ENCODE data around the gene TSTD1. TPM values are rescaled to one million over a fixed set of nuclear protein-coding genes. Genes with fewer than 3 reads are reported as not detected.

Gene TSTD1
- total and polyA plus RNA-seq, 7 donors: 10.5 to 609 (median 46.4) TPM

DNA sequence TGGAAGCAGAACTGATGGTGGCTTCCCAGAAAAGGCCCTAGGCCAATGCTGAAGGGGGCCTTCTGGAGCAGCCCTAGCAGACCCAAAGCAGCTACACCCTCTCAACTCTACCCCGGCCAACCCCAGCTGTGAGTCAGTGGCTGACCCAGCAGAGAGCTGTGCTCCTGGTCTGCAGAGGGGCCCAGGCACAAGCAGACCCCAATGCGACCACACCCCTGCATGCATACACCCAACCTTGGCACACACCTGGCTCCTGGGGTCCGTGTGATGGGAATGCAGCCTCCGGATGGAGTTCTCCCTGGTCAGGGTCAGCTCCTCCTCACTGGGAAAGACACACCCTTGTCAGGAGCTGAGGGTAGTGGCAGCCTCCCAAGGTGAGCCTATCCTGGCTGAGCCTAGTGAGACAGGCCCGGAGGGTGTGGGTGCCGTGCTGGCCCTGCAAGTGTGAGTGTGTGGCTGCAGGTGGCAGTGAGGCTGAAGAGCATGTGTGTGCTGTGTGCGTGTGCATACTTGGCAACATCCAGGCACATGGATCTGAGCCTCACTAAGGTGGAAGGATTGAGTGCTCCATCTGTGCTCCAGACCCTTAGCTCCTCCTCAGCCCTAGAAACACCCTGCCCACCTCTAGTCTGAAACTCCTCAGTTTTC lies 34.8 kb upstream of the TSTD1 start:
- no peak for DNase-seq
- 38 to 63% methylated on average over 7 of the region's 7 CpGs for WGBS, 2 donors
- intact Hi-C loops (cut with DNase I): no loop called here

DNA sequence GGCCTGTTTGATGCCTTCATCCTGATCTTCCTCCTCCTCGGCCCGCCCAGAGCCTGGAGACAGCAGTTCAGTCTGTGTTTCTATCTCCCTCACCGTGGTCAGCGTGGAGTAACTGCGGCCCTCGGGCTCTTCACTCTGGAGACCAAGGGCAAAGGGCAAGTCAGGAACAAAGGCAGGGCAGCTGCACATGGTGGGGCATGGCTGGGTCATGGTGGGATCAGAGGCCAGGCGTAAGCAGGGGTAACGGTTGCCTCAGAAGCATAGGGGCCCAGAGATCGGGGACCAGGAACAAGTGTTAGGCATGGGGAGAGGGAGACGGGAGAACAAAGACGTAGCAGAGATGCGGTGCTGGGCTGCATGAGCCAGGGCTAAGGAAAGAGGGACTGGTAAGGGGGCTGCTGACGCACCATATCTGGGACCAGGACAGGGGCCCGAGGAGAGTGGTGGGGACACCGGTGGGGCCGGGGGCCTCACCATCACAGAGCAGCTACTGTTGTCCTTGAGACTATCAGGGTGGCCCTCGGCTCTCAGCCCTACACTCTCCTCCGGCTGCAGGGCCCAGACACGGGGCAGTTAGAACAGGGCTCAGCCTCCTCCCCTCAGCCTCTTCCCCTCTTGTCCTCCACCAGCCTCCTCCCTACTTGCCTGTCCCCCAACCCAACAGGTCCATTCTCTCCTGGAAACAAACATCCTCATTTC lies 34.1 kb upstream of the TSTD1 start:
- Histone ChIP-seq H3K36me3 (no peaks in the 10 kb centered on the region), H3K4me1 (no peaks in the 10 kb centered on the region), H3K9me3 (no peaks in the 10 kb centered on the region), H3K4me3 (no peak overlapping the region), H3K27me3 (no peaks in the 10 kb centered on the region), H3K27ac (no peak overlapping the region)
- no peak for DNase-seq
- WGBS, 2 donors: 95 to 96% methylated on average over 19 of the region's 19 CpGs
- intact Hi-C loops (cut with DNase I): no loop called here
- TF ChIP-seq, protein P1, sequence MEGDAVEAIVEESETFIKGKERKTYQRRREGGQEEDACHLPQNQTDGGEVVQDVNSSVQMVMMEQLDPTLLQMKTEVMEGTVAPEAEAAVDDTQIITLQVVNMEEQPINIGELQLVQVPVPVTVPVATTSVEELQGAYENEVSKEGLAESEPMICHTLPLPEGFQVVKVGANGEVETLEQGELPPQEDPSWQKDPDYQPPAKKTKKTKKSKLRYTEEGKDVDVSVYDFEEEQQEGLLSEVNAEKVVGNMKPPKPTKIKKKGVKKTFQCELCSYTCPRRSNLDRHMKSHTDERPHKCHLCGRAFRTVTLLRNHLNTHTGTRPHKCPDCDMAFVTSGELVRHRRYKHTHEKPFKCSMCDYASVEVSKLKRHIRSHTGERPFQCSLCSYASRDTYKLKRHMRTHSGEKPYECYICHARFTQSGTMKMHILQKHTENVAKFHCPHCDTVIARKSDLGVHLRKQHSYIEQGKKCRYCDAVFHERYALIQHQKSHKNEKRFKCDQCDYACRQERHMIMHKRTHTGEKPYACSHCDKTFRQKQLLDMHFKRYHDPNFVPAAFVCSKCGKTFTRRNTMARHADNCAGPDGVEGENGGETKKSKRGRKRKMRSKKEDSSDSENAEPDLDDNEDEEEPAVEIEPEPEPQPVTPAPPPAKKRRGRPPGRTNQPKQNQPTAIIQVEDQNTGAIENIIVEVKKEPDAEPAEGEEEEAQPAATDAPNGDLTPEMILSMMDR (IDR thresholded peaks at IDR 0.05): no peak
- TF ChIP-seq POLR2AphosphoS5 (IDR thresholded peaks at IDR 0.05): no peak
- no peak for TF ChIP-seq EP300 (IDR thresholded peaks at IDR 0.05)

More for the DNA sequence above, 34.8 kb upstream of the TSTD1 start:
- Histone ChIP-seq H3K36me3 (no peaks in the 10 kb centered on the region), H3K4me3 (no peak overlapping the region), H3K27ac (no peak overlapping the region), H3K27me3 (no peaks in the 10 kb centered on the region), H3K4me1 (no peaks in the 10 kb centered on the region), H3K9me3 (no peaks in the 10 kb centered on the region)
- TF ChIP-seq, protein P1 (IDR thresholded peaks at IDR 0.05): no peak
- no peak for TF ChIP-seq EP300 (IDR thresholded peaks at IDR 0.05)
- TF ChIP-seq POLR2AphosphoS5 (IDR thresholded peaks at IDR 0.05): no peak
- no peak for TF ChIP-seq POLR2A (IDR thresholded peaks at IDR 0.05)

DNA sequence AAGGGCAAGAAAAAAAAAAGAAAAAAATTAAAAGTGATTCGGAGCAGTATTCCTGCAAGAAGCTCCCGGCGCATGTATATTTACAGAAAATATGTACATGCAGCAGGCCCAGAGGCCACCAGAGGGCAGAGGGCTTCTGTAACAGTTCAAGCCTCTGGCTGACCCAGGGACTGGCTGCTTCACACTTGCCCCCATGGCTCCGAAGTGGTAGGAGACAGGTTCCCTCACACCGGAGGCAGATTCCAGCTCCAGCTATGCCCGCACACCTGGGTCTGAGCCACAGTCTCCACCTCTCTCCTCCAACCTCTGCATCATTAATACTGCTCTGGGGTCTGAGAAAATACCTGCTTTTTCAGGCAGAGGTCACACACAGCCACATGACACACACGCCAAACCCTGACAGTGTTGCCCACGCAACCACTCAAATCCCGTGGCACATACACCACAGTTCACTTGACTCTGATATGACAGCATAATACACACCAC lies 33.2 kb upstream of the TSTD1 start:
- no peaks in the 10 kb centered on the region for H3K4me1 ChIP-seq
- no peak for DNase-seq
- no peaks in the 10 kb centered on the region for H3K36me3 ChIP-seq
- H3K9me3 ChIP-seq: no peaks in the 10 kb centered on the region
- no peak overlapping the region for H3K4me3 ChIP-seq
- H3K27me3 ChIP-seq: no peaks in the 10 kb centered on the region
- no peak overlapping the region for H3K27ac ChIP-seq
- intact Hi-C loops (cut with DNase I): no loop called here
- WGBS, 2 donors: 67 to 72% methylated on average over 9 of the region's 9 CpGs
- TF ChIP-seq POLR2AphosphoS5 (IDR thresholded peaks at IDR 0.05) (no peak), EP300 (IDR thresholded peaks at IDR 0.05) (no peak), POLR2A (IDR thresholded peaks at IDR 0.05) (no peak)
- TF ChIP-seq, protein P1 (IDR thresholded peaks at IDR 0.05): peak in 2 of 4 experiments; percentile 13 to 15

DNA sequence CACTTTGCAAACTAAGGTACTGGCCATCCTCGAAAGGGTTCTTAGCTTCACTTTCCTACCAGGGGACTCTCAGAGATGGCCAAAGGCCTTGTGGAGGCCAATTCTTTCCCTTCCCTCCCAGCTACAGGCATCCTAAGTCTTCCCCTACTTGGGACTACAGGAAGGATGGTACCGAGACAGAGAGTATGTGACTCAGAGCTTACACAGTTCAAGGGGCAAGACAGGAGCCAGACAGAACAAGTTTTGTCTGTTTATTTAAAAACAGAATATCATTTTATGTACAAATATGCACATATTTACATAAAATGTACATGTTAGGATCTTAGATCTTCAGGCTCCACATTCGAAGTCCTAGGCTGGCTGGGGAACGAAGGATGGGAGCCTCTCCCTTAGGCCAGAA lies 32.0 kb upstream of the TSTD1 start:
- DNase-seq: no peak
- no peak for TF ChIP-seq EP300 (IDR thresholded peaks at IDR 0.05)
- no peak for TF ChIP-seq POLR2AphosphoS5 (IDR thresholded peaks at IDR 0.05)
- no peak for TF ChIP-seq POLR2A (IDR thresholded peaks at IDR 0.05)
- TF ChIP-seq, protein P1 (IDR thresholded peaks at IDR 0.05): no peak
- no peak overlapping the region for H3K4me3 ChIP-seq
- H3K27ac ChIP-seq: no peak overlapping the region
- no peaks in the 10 kb centered on the region for H3K9me3 ChIP-seq
- no peaks in the 10 kb centered on the region for H3K4me1 ChIP-seq
- H3K36me3 ChIP-seq: no peaks in the 10 kb centered on the region
- WGBS, 2 donors: 94 to 95% methylated on average over 4 of the region's 4 CpGs
- no peaks in the 10 kb centered on the region for H3K27me3 ChIP-seq
- intact Hi-C loops (cut with DNase I): no loop called here
